GM12878 (cell line): ENCODE data around the gene HSPBP1. TPM values are rescaled to one million over a fixed set of nuclear protein-coding genes. Genes with fewer than 3 reads are reported as not detected.

Experiments
- ATAC-seq: fragments of 200-7000 bp; cut with Tn5 transposase; 3 replicates; pipeline ENCODE4 v1.9.1; 2020; ENCODE audit warnings: mild to moderate bottlenecking, moderate library complexity
- BruUV-seq: library from RNA; stranded (reverse); fragments of 400-500 nt; replicated peaks from 2 replicates; lab custom pipeline; 2021; lab: Mats Ljungman, UMichigan
- CTCF ChIA-PET: fragments of 300-600 bp; sonication (Branson Sonifier 250); formaldehyde crosslinking; extraction: SDS; loops from one replicate; lab custom pipeline; 2021; ENCODE audit warnings: inconsistent platforms; lab: Yijun Ruan, JAX
- POLR2A ChIA-PET: fragments of 350-600 bp; formaldehyde crosslinking; extraction: SDS; loops from one replicate; lab custom pipeline; 2021; ENCODE audit warnings: inconsistent platforms; lab: Charles Lee
- RAD21 ChIA-PET: fragments of 300-600 bp; sonication (Branson Sonifier 250); formaldehyde crosslinking; loops from one replicate; lab custom pipeline; 2023; ENCODE audit warnings: antibody characterized with exemption; ENCODE audit not compliant: unreplicated experiment; lab: Charles Lee
- SMC1A ChIA-PET: fragments of 300-600 bp; sonication (Branson Sonifier 250); formaldehyde crosslinking; loops from one replicate; lab custom pipeline; 2023; ENCODE audit not compliant: unreplicated experiment, uncharacterized antibody; lab: Charles Lee
- DNase-seq: peaks from one replicate; pipeline ENCODE4 v3.0.0-alpha.2; 2011; ENCODE audit warnings: low read depth, low spot score
- FAIRE-seq: peaks from 3 replicates; lab custom pipeline; 2011; peaks lifted over from hg19 to GRCh38; lab: Jason Lieb, UNC
- H2AFZ ChIP-seq: 2 replicates; pipeline ENCODE4 v1.6.0; 2011; ENCODE audit warnings: low read depth, low read length, control low read depth; ENCODE audit not compliant: control insufficient read depth
- H3K27ac ChIP-seq: 2 replicates; pipeline ENCODE4 v1.5.1; 2011; ENCODE audit warnings: control low read depth; ENCODE audit not compliant: control insufficient read depth, insufficient read depth
- H3K27me3 ChIP-seq, 2 experiments: replicated peaks in 1 of 2; 2 replicates each; pipeline versions ENCODE4 v1.6.0 to v1.6.1; 2011; ENCODE audit warnings: low read length in 1 of 2; ENCODE audit not compliant: control insufficient read depth in 2 of 2, insufficient read depth in 2 of 2
- H3K36me3 ChIP-seq, 2 experiments: 2 replicates each; pipeline ENCODE4 v1.5.1; 2011; ENCODE audit warnings: low read length in 1 of 2; ENCODE audit not compliant: control insufficient read depth in 2 of 2, insufficient read depth in 2 of 2
- H3K4me1 ChIP-seq: 2 replicates; pipeline ENCODE4 v1.6.1; 2011; ENCODE audit warnings: mild to moderate bottlenecking, low read length, moderate library complexity, mixed read lengths; ENCODE audit not compliant: control insufficient read depth, insufficient read depth
- H3K4me2 ChIP-seq: 2 replicates; pipeline ENCODE4 v1.6.0; 2011; ENCODE audit warnings: control low read depth; ENCODE audit not compliant: control insufficient read depth, insufficient read depth
- H3K4me3 ChIP-seq: fragments of 200-600 bp; sonication (generic); 2 replicates; pipeline ENCODE4 v1.5.1; 2016
- H3K79me2 ChIP-seq: 2 replicates; pipeline ENCODE4 v1.6.0; 2011; ENCODE audit warnings: low read length; ENCODE audit not compliant: control insufficient read depth, insufficient read depth
- H3K9ac ChIP-seq: 2 replicates; pipeline ENCODE4 v1.8.0; 2011; ENCODE audit warnings: low read length, control low read depth, mixed read lengths; ENCODE audit not compliant: control insufficient read depth, insufficient read depth
- H3K9me3 ChIP-seq: replicated peaks from 3 replicates; pipeline ENCODE4 v1.5.1; 2011; ENCODE audit warnings: mild to moderate bottlenecking, low read length; ENCODE audit not compliant: control insufficient read depth, insufficient read depth
- H4K20me1 ChIP-seq: 2 replicates; pipeline ENCODE4 v1.6.0; 2011; ENCODE audit not compliant: control insufficient read depth, insufficient read depth
- BMI1 ChIP-seq: fragments of 450-650 bp; IDR thresholded peaks from 2 replicates; pipeline ENCODE4 v1.6.1; 2016; ENCODE audit warnings: mild to moderate bottlenecking, moderate library complexity, borderline replicate concordance
- CBX3 ChIP-seq: fragments of 200-600 bp; sonication (generic); IDR thresholded peaks from 2 replicates; pipeline ENCODE4 v1.6.1; 2016; ENCODE audit warnings: low read depth, borderline replicate concordance
- DPF2 ChIP-seq: fragments of 450-650 bp; IDR thresholded peaks from 2 replicates; pipeline ENCODE4 v1.6.1; 2017; ENCODE audit warnings: mild to moderate bottlenecking
- HCFC1 ChIP-seq: fragments of 150-350 bp; IDR thresholded peaks from 2 replicates; pipeline ENCODE4 v1.6.1; 2014; ENCODE audit warnings: low read length
- HDAC6 ChIP-seq: fragments of 200-600 bp; sonication (generic); IDR thresholded peaks from one replicate; pipeline ENCODE4 v1.8.0; 2017; ENCODE audit warnings: antibody characterized with exemption; ENCODE audit not compliant: unreplicated experiment
- HDGF ChIP-seq: fragments of 450-650 bp; IDR thresholded peaks from 2 replicates; pipeline ENCODE4 v1.6.1; 2016; ENCODE audit warnings: antibody characterized with exemption
- IKZF1 ChIP-seq: fragments of 450-650 bp; conservative IDR thresholded peaks from 2 replicates; pipeline ENCODE4 v1.6.1; 2017; ENCODE audit warnings: antibody characterized with exemption, mild to moderate bottlenecking
- IRF4 ChIP-seq: IDR thresholded peaks from 2 replicates; pipeline ENCODE4 v1.6.1; 2011; ENCODE audit warnings: low read depth, low read length
- JUND ChIP-seq: IDR thresholded peaks from 2 replicates; pipeline ENCODE4 v1.6.1; 2012; ENCODE audit warnings: low read depth, mild to moderate bottlenecking, low read length, improper control_type of control experiment, moderate library complexity
- PAX8 ChIP-seq: fragments of 450-650 bp; IDR thresholded peaks from 2 replicates; pipeline ENCODE4 v1.6.1; 2017; ENCODE audit warnings: mild to moderate bottlenecking, moderate library complexity
- SREBF2 ChIP-seq: IDR thresholded peaks from 2 replicates; pipeline ENCODE4 v1.6.1; 2012; ENCODE audit warnings: mild to moderate bottlenecking, low read length
- SUPT20H ChIP-seq: IDR thresholded peaks from 2 replicates; pipeline ENCODE4 v1.6.1; 2011; ENCODE audit warnings: low read depth, mild to moderate bottlenecking, low read length, moderate library complexity, borderline replicate concordance; ENCODE audit not compliant: control insufficient read depth
- TARDBP ChIP-seq: IDR thresholded peaks from 2 replicates; pipeline ENCODE4 v1.6.1; 2016; ENCODE audit warnings: borderline replicate concordance
- ZNF217 ChIP-seq: fragments of 450-650 bp; IDR thresholded peaks from 2 replicates; pipeline ENCODE4 v1.6.1; 2017; ENCODE audit warnings: antibody characterized with exemption, mild to moderate bottlenecking
- WGBS: methylation state at CpG from one replicate; pipeline ENCODE4 v1.1.6; 2016; ENCODE audit warnings: low lambda C conversion rate; ENCODE audit not compliant: insufficient replicate concordance, insufficient coverage; ENCODE audit errors: missing lambda C conversion rate; 5-methylcytosine and 5-hydroxymethylcytosine counted together
- in situ Hi-C: fragments of 300-500 bp; cut with MboI; formaldehyde crosslinking; loops from 9 replicates; pipeline ENCODE4 v1.14.3; 2018; ENCODE audit warnings: mixed read lengths
- intact Hi-C: fragments of 100-400 bp; cut with micrococcal nuclease; formaldehyde crosslinking; loops from one replicate; pipeline ENCODE4 v1.14.2; 2022; ENCODE audit not compliant: unreplicated experiment
- polyA plus RNA-seq, 11 experiments: library from polyadenylated mRNA; depleted of rRNA in 4 of 11; unstranded in 6 of 11; stranded (reverse) in 5 of 11; fragments of >200 nt; fragmentation: Nextera tagmentation in 4 of 11; fragmentation: Illumina TruSeq in 1 of 11; extraction: Ambion mirVana in 4 of 11; extraction: Trizol in 1 of 11; gene quantifications; 1 replicate in 1 of 11; 2 replicates in 10 of 11; pipeline versions ENCODE4 v1.2.1 to v1.2.3, GENCODE V29; 2011 to 2016; ENCODE audit warnings: inconsistent platforms in 2 of 11, missing spikeins in 2 of 11, low read depth in 1 of 11
- total RNA-seq, 4 experiments: library from RNA; depleted of rRNA in 3 of 4; stranded (reverse); fragments of >200 nt in 3 of 4; fragmentation: Illumina TruSeq in 1 of 4; extraction: Trizol in 1 of 4; gene quantifications; 2 replicates each; pipeline versions ENCODE4 v1.2.1 to v1.2.3, GENCODE V29; 2013 to 2021
- TF ChIP-seq, protein P1 (sequence below): IDR thresholded peaks from 2 replicates; pipeline ENCODE4 v1.6.1; 2011; ENCODE audit warnings: mild to moderate bottlenecking, low read depth, low read length, moderate library complexity; ENCODE audit not compliant: insufficient replicate concordance
- TF ChIP-seq, protein P2 (sequence below): fragments of 450-650 bp; IDR thresholded peaks from 2 replicates; pipeline ENCODE4 v1.6.1; 2017; ENCODE audit warnings: antibody characterized with exemption, mild to moderate bottlenecking, moderate library complexity
- TF ChIP-seq, protein P3 (sequence below): IDR thresholded peaks from 2 replicates; pipeline ENCODE4 v1.6.1; 2012; ENCODE audit warnings: mild to moderate bottlenecking, low read depth, low read length

Gene HSPBP1
- total and polyA plus RNA-seq, 10 of the 15 experiments (the other 5 are each of a cell fraction or from before 2014, with no cell fraction given) = 0.18 to 83.3 (median 23.0) TPM

DNA sequence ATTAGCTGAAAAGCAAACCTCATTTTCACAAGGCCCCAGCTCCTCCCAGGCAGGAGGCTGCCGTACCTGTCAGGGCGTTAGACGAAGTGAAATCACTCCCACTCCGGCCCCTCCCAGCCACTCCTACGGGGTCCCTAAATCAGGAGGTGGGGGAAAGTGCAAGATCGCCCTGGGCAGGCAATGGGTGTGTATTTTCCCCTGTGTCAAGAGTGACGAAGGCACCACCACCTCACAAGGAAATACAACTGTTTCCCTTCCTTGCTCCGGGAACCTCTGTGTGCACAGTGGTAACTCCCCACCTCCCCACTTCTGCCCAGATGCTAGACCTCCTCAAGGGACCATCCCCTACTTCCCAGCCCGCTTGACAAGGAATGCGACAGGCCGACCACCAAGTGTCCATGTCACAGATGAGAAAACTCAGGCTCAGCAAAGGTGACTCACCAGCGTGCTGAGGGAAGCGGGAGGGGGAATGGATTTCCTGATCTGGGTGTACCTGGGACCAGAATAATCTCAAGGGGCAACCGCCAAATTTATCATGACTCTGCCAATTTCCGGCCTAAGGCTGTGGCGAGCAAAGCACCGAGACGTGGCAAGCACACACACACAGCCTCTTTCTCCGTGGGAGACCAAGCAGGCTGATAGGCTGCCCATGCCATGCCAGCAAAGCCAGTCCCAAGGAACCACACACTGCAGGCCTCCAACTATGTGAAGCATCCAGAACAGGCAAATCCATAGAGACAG, 28.4 kb downstream of the HSPBP1 start:
- intact Hi-C loops = loop anchor here (10.0 kb wide), 1 partner anchor 133 kb away; the partner anchor contains the start of genes RPL28 and TMEM238
- ChIA-PET POLR2A (interaction anchor here (0.6 to 1.2 kb wide), 4 partner anchors 8 to 24 kb away, joined by 3 to 7 read pairs (median 4); no protein-coding TSS in a partner anchor), SMC1A (interaction anchor here (0.5 to 1.0 kb wide), 3 partner anchors 29 to 135 kb away, joined by 3 to 4 read pairs (median 3); partner anchors contain the start of genes HSPBP1 and KMT5C), CTCF (no interaction called here), RAD21 (interaction anchor here (1.5 kb wide), 1 partner anchor 8 kb away, joined by 5 read pairs; the partner anchor contains the start of gene PPP6R1)
- no peaks in the 10 kb centered on the region for H3K9me3 ChIP-seq
- H3K27ac ChIP-seq = peak overlapping the region; percentile 70
- H3K4me2 ChIP-seq = peak overlapping the region; percentile 79
- H3K4me3 ChIP-seq = peak overlapping the region; percentile 51; the same call in 1 of the 2 replicates
- FAIRE-seq (no peak), DNase-seq (no peak), ATAC-seq (0 out of 3 replicates have a peak, but pooled peaks have one; percentile 2)
- H3K9ac ChIP-seq = peak overlapping the region; percentile 54
- H3K36me3 ChIP-seq = peaks cover 9 to 29% of the 10 kb centered on the region in 2 experiments
- H3K27me3 ChIP-seq = no peaks in the 10 kb centered on the region
- 18% methylated on average over 19 of the region's 19 CpGs for WGBS
- no TSS peak for BruUV-seq
- peaks cover 86% of the 10 kb centered on the region for H3K79me2 ChIP-seq
- peaks cover 3% of the 10 kb centered on the region; the same call in 1 of the 2 replicates for H4K20me1 ChIP-seq
- in situ Hi-C loops = no loop called here
- H3K4me1 ChIP-seq = peaks cover 27% of the 10 kb centered on the region
- no peak overlapping the region for H2AFZ ChIP-seq
- no peak for TF ChIP-seq SUPT20H
- TF ChIP-seq HDGF = no peak
- TF ChIP-seq, protein P1, sequence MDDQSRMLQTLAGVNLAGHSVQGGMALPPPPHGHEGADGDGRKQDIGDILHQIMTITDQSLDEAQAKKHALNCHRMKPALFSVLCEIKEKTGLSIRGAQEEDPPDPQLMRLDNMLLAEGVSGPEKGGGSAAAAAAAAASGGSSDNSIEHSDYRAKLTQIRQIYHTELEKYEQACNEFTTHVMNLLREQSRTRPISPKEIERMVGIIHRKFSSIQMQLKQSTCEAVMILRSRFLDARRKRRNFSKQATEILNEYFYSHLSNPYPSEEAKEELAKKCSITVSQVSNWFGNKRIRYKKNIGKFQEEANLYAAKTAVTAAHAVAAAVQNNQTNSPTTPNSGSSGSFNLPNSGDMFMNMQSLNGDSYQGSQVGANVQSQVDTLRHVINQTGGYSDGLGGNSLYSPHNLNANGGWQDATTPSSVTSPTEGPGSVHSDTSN = no peak
- no peak for TF ChIP-seq DPF2
- no peak for TF ChIP-seq HCFC1
- TF ChIP-seq TARDBP = no peak
- TF ChIP-seq JUND = no peak
- TF ChIP-seq, protein P2, sequence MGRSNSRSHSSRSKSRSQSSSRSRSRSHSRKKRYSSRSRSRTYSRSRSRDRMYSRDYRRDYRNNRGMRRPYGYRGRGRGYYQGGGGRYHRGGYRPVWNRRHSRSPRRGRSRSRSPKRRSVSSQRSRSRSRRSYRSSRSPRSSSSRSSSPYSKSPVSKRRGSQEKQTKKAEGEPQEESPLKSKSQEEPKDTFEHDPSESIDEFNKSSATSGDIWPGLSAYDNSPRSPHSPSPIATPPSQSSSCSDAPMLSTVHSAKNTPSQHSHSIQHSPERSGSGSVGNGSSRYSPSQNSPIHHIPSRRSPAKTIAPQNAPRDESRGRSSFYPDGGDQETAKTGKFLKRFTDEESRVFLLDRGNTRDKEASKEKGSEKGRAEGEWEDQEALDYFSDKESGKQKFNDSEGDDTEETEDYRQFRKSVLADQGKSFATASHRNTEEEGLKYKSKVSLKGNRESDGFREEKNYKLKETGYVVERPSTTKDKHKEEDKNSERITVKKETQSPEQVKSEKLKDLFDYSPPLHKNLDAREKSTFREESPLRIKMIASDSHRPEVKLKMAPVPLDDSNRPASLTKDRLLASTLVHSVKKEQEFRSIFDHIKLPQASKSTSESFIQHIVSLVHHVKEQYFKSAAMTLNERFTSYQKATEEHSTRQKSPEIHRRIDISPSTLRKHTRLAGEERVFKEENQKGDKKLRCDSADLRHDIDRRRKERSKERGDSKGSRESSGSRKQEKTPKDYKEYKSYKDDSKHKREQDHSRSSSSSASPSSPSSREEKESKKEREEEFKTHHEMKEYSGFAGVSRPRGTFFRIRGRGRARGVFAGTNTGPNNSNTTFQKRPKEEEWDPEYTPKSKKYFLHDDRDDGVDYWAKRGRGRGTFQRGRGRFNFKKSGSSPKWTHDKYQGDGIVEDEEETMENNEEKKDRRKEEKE = no peak
- TF ChIP-seq PAX8 = no peak
- no peak for TF ChIP-seq BMI1
- TF ChIP-seq, protein P3, sequence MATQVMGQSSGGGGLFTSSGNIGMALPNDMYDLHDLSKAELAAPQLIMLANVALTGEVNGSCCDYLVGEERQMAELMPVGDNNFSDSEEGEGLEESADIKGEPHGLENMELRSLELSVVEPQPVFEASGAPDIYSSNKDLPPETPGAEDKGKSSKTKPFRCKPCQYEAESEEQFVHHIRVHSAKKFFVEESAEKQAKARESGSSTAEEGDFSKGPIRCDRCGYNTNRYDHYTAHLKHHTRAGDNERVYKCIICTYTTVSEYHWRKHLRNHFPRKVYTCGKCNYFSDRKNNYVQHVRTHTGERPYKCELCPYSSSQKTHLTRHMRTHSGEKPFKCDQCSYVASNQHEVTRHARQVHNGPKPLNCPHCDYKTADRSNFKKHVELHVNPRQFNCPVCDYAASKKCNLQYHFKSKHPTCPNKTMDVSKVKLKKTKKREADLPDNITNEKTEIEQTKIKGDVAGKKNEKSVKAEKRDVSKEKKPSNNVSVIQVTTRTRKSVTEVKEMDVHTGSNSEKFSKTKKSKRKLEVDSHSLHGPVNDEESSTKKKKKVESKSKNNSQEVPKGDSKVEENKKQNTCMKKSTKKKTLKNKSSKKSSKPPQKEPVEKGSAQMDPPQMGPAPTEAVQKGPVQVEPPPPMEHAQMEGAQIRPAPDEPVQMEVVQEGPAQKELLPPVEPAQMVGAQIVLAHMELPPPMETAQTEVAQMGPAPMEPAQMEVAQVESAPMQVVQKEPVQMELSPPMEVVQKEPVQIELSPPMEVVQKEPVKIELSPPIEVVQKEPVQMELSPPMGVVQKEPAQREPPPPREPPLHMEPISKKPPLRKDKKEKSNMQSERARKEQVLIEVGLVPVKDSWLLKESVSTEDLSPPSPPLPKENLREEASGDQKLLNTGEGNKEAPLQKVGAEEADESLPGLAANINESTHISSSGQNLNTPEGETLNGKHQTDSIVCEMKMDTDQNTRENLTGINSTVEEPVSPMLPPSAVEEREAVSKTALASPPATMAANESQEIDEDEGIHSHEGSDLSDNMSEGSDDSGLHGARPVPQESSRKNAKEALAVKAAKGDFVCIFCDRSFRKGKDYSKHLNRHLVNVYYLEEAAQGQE = no peak
- TF ChIP-seq HDAC6 = no peak
- TF ChIP-seq IKZF1 = peak; percentile 39; the same call in 1 of the 2 replicates
- no peak for TF ChIP-seq CBX3
- no peak for TF ChIP-seq SREBF2
- no peak for TF ChIP-seq ZNF217
- no peak for TF ChIP-seq IRF4
